HG02973 (cell line): Measurements from ENCODE around the gene PDXP.
"Not testable (repeated sequence)": the region's sequence is repeated elsewhere in the genome, so short reads cannot be mapped to it uniquely, and the experiment has no call there.

Source experiments
- ATAC-seq: cut with Tn5 transposase; IDR thresholded peaks from one replicate; pipeline ENCODE4 v1.9.1; 2021; ENCODE audit warnings: moderate library complexity; ENCODE audit not compliant: unreplicated experiment

PDXP gene

DNA sequence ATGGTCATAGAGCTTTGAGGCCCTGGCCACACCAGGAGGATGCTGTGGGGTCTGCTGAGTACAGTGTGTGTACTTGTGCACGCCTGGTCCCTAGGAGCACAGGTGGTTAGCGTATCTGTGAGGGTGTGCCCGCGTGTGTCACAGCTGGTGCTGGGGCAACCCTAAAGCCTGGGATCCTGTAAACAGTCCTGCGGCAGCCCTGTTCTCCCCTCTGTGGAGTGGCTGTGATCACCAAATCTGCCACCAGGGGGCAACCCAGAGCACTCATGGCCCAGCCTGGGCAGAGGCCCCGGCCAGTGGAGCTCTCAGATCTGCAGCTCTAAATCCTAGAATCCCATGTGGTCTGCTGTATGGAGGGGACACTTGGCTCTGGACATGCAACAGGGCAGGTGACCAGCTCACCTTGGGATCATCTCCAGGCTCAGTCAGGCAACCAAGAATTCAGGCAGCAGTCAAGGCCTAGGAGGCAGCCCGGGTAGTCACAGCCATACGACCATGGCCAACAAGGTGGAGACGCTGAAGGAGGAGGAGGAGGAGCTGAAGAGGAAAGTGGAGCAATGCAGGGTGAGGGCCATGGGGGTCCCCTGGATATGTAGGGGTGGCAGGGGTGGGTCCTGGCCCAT is 15.2 kb upstream of the PDXP start:
- no peak for ATAC-seq

DNA sequence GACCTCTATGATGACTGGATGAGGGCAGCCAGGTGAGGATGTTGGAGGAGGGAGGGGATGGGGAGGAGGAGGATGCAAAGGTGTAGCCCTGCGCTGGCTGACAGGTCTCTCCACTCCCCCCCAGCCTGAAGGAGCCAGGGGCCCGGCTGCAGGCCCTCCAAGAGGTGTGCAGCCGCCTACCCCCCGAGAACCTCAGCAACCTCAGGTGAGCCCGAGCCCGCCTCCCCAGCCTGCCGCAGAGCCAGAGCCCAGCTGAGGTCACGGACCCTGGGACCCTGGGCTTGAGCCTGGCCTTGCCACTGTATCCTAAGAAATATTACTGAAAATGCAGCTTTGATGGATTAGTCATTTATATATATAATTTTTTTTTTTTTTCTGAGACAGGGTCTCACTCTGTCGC is 11.2 kb upstream of the PDXP start:
- ATAC-seq, result no peak

DNA sequence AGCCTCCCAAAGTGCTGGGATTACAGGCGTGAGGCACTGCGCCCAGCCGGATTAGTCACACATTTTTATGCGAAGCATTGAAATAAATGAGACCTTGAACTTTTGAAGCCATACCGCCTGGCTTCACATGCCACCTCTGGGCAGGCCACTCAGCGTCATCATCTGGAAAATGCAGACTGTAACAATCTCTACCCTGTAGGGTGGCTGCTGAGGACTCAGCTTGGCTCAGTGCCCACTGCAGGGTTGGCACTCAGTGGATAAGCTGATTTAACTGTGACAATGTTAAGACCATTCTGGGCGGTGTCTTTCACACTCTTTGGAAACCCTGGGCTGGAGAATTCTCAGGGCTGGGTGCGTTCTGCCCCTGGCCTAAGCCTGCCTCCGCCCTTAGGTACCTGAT is 10.6 kb upstream of the PDXP start:
- ATAC-seq, result no peak

DNA sequence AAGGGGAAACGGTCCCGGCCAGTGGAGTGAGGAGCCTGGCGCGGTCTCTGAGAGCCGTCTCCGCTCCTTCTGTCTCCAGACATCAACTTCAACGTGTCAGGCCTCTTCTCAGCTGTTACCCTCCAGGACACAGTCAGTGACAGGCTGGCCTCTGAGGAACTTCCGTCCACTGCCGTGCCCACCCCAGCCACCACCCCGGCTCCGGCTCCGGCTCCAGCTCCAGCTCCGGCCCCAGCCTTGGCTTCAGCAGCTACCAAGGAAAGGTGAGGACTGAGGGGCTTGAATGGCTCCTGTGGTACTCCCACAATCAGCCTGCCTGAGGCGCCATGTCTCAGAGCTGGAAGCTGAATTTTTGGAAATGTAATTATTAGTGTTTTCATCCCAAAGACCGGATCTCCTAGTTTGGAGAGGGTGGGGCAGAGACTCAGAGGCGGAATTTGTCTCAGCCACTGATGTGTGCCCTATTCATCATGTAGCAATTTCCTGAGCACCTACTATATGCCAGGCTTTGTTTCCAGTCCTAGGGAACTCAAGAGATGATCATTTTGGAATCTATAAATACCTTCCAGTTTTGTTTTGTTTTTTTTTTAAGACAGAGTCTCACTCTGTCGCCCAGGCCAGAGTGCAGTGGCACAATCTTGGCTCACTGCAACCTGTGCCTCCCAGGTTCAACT is 7.9 kb upstream of the PDXP start:
- ATAC-seq, result no peak

DNA sequence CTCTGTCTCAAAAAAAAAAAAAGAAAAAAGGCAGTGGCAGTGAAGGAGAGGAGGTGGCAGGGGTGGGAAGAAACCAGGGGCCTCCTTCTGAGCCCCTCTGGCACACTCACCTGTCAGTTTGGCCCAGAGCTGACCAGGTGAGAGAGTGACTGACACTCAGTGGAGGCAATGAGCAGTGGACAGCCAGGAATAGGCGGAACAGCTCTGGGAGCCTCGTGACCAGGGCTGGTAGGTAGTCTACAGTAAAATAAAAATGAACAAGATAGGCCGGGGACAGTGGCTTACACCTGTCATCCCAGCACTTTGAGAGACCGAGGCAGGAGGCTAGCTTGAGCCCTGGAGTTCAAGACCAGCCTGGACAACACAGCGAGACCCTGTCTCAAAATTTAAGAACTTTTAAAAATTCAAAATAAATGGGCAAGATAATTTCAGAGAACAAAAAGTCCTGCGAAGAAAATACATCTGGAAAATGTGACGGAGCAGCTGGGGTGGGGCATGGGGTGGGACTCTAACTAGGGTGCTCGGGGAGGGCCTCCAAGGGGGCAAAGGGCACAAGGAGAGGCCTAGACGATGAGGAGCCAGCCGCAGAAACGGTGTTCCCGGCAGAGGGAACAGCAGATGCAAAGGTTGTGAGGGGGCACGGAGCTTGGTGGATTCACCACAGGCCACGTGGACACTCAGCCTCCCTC is 3.8 kb upstream of the PDXP start:
- no peak for ATAC-seq

DNA sequence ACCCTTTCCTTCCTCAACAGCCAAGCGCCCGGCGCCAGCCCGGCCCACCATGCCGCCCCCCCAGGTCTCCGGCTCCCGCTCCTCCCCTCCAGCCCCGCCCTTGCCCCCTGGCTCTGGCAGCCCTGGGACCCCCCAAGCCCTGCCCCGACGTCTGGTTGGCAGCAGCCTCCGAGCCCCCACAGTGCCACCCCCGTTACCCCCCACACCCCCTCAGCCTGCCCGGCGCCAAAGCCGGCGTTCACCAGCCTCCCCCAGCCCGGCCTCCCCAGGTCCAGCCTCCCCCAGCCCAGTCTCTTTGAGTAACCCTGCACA is 3.3 kb upstream of the PDXP start:
- ATAC-seq, result no peak

DNA sequence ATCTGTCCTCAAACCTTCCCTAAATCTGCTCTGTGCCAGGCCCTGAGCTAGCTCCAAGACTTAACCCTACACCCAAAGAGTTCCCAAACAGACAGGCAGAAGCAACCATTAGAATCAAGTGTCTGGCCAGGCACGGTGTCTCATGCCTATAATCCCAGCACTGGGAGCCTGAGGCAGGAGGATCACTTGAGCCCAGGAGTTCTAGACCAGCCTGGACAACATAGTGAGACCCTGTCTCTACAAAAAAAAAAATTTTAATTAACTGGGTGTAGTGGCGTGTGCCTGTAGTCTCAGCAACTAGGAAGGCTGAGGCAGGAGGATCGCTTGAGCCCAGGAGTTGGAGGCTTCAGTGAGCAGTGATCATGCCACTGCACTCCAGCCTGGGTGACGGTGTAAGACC is 1.9 kb upstream of the PDXP start:
- not testable (repeated sequence) for ATAC-seq

DNA sequence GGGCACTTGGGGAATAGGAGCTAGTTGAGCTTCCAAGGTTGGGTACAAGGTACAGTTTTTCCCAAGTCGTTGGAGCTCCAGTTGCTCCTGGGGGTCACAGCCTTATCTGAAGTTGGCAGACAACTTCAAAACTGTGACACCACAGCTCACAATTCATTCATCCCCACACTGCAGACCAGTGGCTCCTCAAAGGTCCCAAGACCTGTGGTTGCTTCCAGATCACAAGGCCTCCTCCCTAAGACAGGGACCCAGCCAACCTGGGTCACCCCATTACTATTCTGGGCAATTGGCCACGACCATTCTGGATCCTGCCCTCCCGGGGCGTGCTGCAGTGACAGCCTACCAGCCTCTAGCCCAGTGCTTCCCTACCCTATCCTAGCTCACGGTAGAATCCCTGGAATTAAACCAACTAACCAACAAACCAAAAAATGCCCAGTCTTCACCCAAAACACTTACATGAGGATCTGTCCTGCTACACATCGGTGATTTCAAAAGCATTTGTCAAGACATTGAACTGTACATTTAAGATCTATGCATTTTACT is 862 bp upstream of the PDXP start:
- no peak for ATAC-seq

DNA sequence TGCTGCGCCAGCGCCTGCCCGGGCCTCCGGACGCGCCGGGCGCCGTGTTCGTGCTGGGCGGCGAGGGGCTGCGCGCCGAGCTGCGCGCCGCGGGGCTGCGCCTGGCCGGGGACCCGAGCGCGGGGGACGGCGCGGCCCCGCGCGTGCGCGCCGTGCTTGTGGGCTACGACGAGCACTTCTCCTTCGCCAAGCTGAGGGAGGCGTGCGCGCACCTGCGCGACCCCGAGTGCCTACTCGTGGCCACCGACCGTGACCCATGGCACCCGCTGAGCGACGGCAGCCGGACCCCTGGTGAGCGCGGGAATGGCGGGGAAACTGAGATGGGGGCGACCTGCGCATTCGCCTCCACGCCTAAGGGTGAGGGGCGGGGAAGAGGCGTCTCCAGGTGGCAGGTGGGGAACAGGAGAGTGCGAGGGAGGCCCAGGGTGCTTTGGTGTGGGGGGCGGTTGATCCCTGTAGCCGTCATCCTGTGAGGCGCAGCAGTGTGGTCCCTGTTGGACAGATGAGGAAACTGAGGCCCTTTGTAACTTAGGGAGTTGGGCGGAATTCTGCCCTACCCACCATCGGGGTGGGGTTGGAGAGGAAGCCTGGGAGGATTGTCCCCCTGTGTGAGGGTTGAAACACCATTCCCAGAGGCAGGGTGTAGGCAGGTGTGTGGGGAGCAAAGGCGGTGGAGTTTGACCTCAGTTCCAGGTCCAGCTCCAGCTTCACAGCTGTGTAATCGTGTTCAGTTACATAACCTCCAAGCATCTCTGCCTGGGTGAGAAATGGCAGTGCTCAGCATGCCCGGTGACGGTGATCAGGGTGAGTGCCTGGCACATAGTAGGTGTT is 758 bp downstream of the PDXP start:
- ATAC-seq, result peak; percentile 10

DNA sequence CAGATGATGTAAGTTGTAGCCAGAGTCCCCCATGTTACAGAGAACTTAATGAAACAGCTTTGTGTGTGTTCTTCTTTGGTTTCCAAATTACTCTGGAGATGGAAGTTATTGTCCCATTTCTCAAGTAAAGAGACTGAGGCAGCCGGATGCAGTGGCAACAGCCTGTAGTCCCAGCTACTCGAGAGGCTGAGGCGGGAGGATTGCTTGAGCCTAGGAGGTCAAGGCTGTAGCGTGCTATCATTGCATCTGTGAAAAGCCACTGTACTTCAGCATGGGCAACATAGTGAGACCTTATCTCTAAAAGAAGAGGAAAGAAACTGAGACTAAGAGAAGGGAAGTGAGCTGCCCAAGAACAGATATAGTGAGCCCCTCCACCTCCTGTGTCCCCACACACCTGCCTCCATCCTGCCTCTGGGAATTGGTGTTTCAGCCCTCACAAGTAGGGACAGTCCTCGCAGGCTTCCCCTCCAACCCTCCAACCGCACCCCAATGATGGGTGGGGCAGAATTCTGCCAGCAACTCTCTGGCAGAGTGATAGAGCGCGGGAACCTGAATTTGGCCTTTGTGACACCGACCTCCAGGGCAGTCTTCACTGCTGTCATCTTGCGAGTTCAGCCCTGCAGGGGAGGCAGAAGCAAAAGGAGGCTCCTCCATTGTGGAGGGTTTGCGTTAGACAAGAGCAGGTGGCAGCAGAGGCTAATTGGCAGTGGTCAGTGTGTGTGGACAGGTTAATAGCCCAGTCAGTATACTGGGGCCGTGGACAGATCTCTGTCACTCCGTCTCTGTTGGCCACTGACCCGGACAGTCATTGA is 1.6 kb downstream of the PDXP start:
- ATAC-seq, result no peak

DNA sequence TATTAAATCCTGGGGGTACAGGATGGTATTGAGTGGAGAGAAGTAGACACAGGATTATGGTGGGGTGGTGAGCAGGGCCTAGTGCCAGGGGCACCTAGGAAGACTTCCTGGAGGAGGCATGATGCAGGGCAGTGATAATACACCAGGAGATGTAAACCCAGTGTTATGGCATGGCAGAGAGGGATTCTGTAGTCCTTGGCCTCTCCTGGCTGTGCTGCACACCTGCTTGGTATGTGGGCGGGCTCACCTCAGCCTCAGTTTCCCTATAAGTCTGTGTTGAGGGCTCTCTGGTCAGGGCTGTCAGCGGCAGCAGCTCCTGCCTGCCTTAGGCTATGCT is 2.2 kb downstream of the PDXP start:
- no peak for ATAC-seq

DNA sequence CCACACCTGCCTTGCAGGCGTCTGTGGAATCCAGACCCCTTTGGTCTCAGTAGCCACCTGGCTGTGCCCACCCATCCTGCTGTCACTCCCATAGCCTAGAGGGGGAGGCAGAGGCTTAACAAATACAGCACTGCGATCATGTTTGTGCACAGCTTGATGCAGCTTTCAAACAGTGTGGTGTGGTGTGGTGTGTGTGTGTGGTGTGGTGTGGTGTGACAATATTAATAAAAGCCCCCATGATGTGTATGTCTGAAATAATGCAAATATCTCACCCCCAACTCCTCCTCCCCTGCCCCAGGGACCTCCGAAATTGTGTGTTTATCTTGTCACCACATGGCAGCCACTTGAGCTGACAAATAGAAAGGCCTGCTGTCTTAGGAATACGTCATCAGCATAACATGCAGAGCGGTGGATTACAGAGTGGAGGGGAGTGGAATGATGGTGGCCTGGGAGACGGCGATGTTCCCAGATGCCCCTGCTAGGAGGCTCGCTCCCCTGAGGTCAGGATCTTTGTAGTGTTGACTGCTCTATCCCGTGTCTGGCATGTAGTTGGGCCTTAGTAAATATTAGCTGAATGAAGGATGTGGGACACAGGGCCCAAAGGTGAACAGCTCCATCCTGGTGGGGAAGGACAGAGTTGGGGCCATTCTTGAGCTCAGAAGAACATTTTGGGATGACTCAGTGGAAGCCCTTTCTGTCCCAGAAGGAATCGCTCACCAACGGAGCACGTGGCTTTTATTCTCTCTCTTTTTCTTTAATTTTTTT is 2.8 kb downstream of the PDXP start:
- ATAC-seq, result no peak

DNA sequence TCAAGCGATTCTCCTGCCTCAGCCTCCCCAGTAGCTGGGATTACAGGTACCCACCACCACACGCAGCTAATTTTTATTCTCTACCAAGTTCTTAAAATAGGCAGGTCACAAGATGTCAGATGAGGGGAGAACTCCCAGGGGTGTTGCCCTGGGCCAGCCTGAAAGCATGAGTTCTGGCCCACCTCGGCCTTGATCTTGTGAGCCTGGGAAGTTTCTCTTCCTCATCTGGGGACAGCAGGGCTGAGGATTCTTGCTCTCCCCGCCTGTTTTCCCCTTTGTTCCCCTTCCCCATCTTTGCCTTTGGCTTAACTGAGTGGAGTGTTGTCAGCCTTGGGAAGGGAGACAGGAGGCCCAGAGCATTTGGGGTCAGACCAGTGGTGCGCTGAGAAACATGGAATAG is 3.5 kb downstream of the PDXP start:
- no peak for ATAC-seq

DNA sequence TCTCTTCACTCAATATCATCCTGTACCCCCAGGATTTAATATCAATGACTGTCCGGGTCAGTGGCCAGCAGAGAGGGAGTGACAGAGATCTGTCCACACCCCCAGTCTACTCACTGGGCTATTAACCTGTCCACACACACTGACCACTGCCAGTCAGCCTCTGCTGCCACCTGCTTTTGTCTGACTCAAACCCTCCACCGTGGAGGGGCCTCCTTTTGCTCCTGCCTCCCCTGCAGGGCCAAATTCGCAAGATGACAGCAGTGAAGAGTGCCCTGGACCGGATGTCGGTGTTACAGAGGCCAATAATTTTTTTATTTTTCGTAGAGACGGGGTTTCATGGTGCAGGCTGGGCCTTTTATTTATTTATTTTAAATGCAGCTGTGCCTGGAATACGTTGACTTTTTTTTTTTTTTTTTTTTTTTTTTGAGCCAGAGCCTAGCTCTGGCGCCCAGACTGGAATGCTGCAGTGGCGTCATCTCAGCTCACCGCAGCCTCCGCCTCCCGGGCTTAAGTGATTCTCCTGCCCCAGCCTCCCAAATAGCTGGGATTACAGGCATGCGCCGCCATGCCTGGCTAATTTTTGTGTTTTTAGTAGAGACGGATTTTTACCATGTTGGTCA is 5.1 kb downstream of the PDXP start:
- ATAC-seq, result no peak

DNA sequence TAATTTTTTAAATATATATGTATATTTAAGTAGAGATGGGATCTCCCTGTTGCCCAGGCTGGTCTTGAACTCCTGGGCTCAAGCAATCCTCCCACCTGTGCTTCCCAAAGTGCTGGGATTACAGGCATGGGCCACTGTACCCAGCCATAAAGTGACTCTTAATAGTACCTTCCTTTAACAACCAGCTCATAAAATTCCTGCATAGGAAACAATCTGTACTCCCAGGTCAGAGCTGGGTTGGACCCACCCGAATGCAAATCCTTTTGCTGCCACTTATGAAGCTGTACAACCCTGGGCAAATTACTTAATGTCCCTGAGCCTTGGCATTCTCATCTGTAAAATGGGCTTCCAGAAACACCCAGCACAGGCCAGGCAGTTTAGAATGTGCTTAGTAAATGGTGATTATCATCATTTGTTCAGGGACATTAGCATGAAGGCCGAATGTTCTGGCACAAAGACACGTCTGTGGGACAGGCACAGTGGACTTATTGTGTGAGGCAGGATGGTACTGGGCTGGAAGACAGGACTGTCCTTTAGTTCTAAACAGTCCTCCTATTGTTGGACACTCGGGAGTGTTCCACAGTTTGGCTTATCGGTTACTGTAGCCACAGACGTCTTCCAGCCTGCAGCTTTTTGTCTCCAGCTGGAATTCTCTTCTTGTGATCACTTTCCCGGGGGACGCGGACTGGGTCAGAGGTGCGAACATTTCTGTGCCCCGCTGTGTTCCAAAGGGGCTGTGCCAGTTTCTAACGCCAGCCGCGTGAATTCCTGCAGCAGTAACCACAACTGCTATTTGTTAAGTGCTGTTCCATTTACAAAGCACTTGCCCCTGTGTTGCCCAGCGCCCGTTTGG is 6.0 kb downstream of the PDXP start:
- ATAC-seq, result no peak

DNA sequence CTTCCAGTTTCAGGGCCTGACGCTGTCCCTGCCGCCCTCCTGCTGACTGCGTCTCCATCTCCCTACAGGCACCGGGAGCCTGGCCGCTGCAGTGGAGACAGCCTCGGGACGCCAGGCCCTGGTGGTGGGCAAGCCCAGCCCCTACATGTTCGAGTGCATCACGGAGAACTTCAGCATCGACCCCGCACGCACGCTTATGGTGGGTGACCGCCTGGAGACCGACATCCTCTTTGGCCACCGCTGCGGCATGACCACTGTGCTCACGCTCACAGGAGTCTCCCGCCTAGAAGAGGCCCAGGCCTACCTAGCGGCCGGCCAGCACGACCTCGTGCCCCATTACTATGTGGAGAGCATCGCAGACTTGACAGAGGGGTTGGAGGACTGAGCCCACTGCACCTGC is 7.0 kb downstream of the PDXP start:
- no peak for ATAC-seq

DNA sequence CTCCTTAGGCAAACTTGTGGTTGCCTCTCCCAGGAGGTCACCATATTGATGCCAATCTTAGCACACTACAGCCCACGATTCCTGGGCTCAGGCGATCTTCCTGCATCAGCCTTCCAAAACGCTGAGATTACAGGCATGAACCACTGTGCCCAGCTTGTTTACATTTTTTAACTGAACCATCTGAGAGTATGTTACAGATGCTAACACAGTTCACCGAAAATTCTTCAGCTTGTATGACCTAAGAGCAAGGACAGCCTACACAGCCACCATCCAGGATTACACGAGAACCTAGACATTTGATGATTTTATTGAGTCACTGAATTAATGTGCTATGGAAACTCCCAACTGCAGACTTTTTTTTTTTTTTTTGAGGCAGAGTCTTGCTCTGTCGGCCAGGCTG is 11.1 kb downstream of the PDXP start:
- ATAC-seq, result no peak

DNA sequence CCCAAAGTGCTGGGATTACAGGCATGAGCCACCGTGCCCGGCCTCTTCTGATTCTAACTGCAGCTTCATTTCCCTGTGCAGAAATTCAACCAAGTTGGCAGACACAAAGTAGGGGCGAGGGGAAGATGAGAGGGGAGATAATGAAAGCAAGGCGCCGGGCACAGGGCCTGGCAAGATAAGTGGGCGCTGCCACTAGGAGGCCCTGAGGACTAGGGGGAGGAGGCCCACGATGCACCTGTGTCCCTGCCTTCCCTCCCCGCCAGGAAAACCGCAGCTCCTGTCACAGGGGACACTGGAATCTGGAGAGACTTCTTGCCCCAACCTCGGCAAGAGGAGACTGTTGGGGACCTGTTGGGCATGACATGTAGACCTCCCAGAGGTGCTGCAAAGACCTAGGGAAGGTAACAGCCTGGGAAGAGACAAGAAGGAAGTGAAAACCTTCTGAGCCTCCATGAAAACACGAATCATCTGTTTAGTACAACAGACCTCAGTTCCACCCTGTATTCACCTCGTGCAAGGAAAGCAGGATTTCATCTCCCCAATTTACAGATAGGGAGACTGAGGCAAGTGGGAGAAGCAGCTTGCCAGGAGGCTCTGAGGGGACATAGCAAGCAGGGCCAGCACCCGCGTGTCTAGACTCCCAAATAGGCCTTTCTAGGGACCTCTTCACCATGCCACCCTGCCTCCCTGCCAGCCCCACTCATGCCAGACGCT is 13.8 kb downstream of the PDXP start:
- ATAC-seq, result no peak
